HEK293 (cell line): ENCODE data around the gene ITGB5.
"Not testable (repeated sequence)": the region's sequence is repeated elsewhere in the genome, so short reads cannot be mapped to it uniquely, and the experiment has no call there.

Experiments
- CTCF ChIA-PET: fragments of 350-600 bp; formaldehyde crosslinking; extraction: SDS; loops from one replicate; lab custom pipeline; 2021; ENCODE audit warnings: antibody characterized with exemption; lab: Yijun Ruan, JAX
- POLR2A ChIA-PET: fragments of 300-600 bp; formaldehyde crosslinking; extraction: SDS; loops from one replicate; lab custom pipeline; 2020; ENCODE audit warnings: antibody characterized with exemption, inconsistent platforms; lab: Yijun Ruan, JAX
- H3K27ac ChIP-seq: fragments of 200-500 bp; sonication (Bioruptor generic); 2 replicates; pipeline ENCODE4 v1.5.1; 2014; ENCODE audit warnings: low read depth, low read length, control low read depth, inconsistent platforms; ENCODE audit errors: extremely low read depth
- H3K36me3 ChIP-seq, 2 experiments: fragments of 200-500 bp in 1 of 2; sonication (Bioruptor generic) in 1 of 2; 1 replicate in 1 of 2; 2 replicates in 1 of 2; pipeline ENCODE4 v1.5.1; 2014 to 2017; ENCODE audit warnings: inconsistent platforms in 2 of 2, low read length in 2 of 2; ENCODE audit not compliant: control insufficient read depth in 2 of 2, insufficient read depth in 1 of 2
- H3K4me1 ChIP-seq: fragments of 200-500 bp; sonication (Bioruptor generic); 2 replicates; pipeline ENCODE4 v1.5.1; 2014; ENCODE audit warnings: mild to moderate bottlenecking, low read length, inconsistent platforms; ENCODE audit not compliant: control insufficient read depth, insufficient read depth
- H3K4me3 ChIP-seq: 2 replicates; pipeline ENCODE4 v1.5.1; 2011; ENCODE audit warnings: low read depth, mild to moderate bottlenecking, control low read depth, low read length, moderate library complexity
- H3K9me3 ChIP-seq: fragments of 200-500 bp; sonication (Bioruptor generic); 2 replicates; pipeline ENCODE4 v1.5.1; 2014; ENCODE audit warnings: low read depth, low read length, inconsistent platforms; ENCODE audit not compliant: control insufficient read depth, insufficient read depth
- GLI2 ChIP-seq: fragments of 450-650 bp; formaldehyde crosslinking; IDR thresholded peaks from 2 replicates; pipeline ENCODE4; 2017; ENCODE audit warnings: missing biosample characterization, missing genetic modification characterization, low read depth, borderline replicate concordance
- KLF10 ChIP-seq: fragments of 450-650 bp; IDR thresholded peaks from 2 replicates; pipeline ENCODE4 v1.5.1; 2018; ENCODE audit warnings: missing biosample characterization, mild to moderate bottlenecking, missing genetic modification characterization
- KLF9 ChIP-seq: fragments of 450-650 bp; formaldehyde crosslinking; IDR thresholded peaks from 2 replicates; pipeline ENCODE4 v1.5.1; 2016; ENCODE audit warnings: missing biosample characterization, missing genetic modification characterization, low read depth
- REPIN1 ChIP-seq: fragments of 450-650 bp; formaldehyde crosslinking; IDR thresholded peaks from 2 replicates; pipeline ENCODE4 v1.5.1; 2017; ENCODE audit warnings: missing biosample characterization, missing genetic modification characterization, low read depth
- ZBTB11 ChIP-seq: fragments of 450-650 bp; formaldehyde crosslinking; conservative IDR thresholded peaks from 2 replicates; pipeline ENCODE4 v1.5.1; 2016; ENCODE audit warnings: low read depth, missing biosample characterization, missing genetic modification characterization
- ZNF114 ChIP-seq: fragments of 450-650 bp; formaldehyde crosslinking; IDR thresholded peaks from 2 replicates; pipeline ENCODE4 v1.5.0; 2017; ENCODE audit warnings: missing biosample characterization, missing genetic modification characterization
- ZNF596 ChIP-seq: fragments of 450-650 bp; IDR thresholded peaks from 2 replicates; pipeline ENCODE4 v1.5.0; 2018; ENCODE audit warnings: missing biosample characterization, mild to moderate bottlenecking, missing genetic modification characterization, moderate library complexity
- ZNF600 ChIP-seq: fragments of 450-650 bp; formaldehyde crosslinking; IDR thresholded peaks from 2 replicates; pipeline ENCODE4 v1.5.1; 2016; ENCODE audit warnings: missing biosample characterization, missing genetic modification characterization
- ZNF664 ChIP-seq: fragments of 450-650 bp; formaldehyde crosslinking; IDR thresholded peaks from 2 replicates; pipeline ENCODE4 v1.5.1; 2016; ENCODE audit warnings: missing biosample characterization, missing genetic modification characterization
- ZNF830 ChIP-seq: fragments of 450-650 bp; IDR thresholded peaks from 2 replicates; pipeline ENCODE4 v1.5.0; 2018; ENCODE audit warnings: missing biosample characterization, missing genetic modification characterization, low read depth, mild to moderate bottlenecking, moderate library complexity
- TF ChIP-seq, protein P1 (sequence below): fragments of 450-650 bp; formaldehyde crosslinking; IDR thresholded peaks from 2 replicates; pipeline ENCODE4 v1.5.1; 2016; ENCODE audit warnings: missing biosample characterization, missing genetic modification characterization
- TF ChIP-seq, protein P2 (sequence below): fragments of 450-650 bp; formaldehyde crosslinking; IDR thresholded peaks from 2 replicates; pipeline ENCODE4 v1.5.1; 2016; ENCODE audit warnings: missing biosample characterization, missing genetic modification characterization
- TF ChIP-seq, protein P3 (sequence below): fragments of 450-650 bp; formaldehyde crosslinking; IDR thresholded peaks from 2 replicates; pipeline ENCODE4 v1.5.1; 2016; ENCODE audit warnings: missing biosample characterization, missing genetic modification characterization

The ITGB5 gene

DNA sequence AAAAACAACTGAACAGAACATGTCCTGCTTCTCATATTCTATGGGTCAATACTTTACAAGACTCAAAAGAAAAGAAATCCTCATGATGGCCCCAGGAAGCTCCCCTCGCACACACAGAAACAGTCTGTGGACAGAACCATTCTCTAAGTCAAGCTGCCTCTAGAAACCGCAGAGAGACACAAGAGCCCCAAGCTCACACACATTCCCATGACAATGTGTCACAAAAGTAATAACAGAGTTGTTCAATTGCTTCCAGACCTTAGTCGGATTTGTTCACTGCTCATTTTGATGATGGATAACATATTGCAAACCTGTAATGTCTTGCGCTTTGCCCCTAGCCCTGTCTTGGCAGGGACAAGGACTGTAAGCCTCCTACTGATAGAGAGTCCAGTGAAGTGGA lies 96.0 kb downstream of the ITGB5 start:
- POLR2A ChIA-PET, result no interaction called here
- no peak overlapping the region for H3K27ac ChIP-seq
- TF ChIP-seq, protein P1, sequence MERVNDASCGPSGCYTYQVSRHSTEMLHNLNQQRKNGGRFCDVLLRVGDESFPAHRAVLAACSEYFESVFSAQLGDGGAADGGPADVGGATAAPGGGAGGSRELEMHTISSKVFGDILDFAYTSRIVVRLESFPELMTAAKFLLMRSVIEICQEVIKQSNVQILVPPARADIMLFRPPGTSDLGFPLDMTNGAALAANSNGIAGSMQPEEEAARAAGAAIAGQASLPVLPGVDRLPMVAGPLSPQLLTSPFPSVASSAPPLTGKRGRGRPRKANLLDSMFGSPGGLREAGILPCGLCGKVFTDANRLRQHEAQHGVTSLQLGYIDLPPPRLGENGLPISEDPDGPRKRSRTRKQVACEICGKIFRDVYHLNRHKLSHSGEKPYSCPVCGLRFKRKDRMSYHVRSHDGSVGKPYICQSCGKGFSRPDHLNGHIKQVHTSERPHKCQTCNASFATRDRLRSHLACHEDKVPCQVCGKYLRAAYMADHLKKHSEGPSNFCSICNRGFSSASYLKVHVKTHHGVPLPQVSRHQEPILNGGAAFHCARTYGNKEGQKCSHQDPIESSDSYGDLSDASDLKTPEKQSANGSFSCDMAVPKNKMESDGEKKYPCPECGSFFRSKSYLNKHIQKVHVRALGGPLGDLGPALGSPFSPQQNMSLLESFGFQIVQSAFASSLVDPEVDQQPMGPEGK (tag by site-specific recombination), result no peak
- TF ChIP-seq, protein P2, sequence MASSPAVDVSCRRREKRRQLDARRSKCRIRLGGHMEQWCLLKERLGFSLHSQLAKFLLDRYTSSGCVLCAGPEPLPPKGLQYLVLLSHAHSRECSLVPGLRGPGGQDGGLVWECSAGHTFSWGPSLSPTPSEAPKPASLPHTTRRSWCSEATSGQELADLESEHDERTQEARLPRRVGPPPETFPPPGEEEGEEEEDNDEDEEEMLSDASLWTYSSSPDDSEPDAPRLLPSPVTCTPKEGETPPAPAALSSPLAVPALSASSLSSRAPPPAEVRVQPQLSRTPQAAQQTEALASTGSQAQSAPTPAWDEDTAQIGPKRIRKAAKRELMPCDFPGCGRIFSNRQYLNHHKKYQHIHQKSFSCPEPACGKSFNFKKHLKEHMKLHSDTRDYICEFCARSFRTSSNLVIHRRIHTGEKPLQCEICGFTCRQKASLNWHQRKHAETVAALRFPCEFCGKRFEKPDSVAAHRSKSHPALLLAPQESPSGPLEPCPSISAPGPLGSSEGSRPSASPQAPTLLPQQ (tag by site-specific recombination), result no peak
- no peak for TF ChIP-seq KLF9 (tag by site-specific recombination)
- TF ChIP-seq ZNF830, result no peak
- no peak for TF ChIP-seq ZNF664 (tag by site-specific recombination)
- no peak for TF ChIP-seq ZNF596 (tag by site-specific recombination)
- TF ChIP-seq ZNF114, result no peak
- TF ChIP-seq GLI2 (tag by site-specific recombination), result no peak
- TF ChIP-seq ZBTB11 (tag by site-specific recombination), result no peak
- no peaks in the 10 kb centered on the region for H3K4me1 ChIP-seq
- no peaks in the 10 kb centered on the region for H3K9me3 ChIP-seq
- peaks cover 0 to 20% of the 10 kb centered on the region in 2 experiments; a peak in 1 of 3 replicates for H3K36me3 ChIP-seq
- no peak overlapping the region for H3K4me3 ChIP-seq
- CTCF ChIA-PET, result interaction anchor here (1.1 kb wide), 1 partner anchor 30 kb away, joined by 3 read pairs; no protein-coding TSS in a partner anchor

GRCh38 chr3:124789103-124789502 lies 98.1 kb downstream of the ITGB5 start:
- H3K4me3 ChIP-seq, H3K9me3 ChIP-seq, H3K36me3 ChIP-seq, H3K4me1 ChIP-seq, H3K27ac ChIP-seq, CTCF ChIA-PET, POLR2A ChIA-PET: not testable (repeated sequence)

DNA sequence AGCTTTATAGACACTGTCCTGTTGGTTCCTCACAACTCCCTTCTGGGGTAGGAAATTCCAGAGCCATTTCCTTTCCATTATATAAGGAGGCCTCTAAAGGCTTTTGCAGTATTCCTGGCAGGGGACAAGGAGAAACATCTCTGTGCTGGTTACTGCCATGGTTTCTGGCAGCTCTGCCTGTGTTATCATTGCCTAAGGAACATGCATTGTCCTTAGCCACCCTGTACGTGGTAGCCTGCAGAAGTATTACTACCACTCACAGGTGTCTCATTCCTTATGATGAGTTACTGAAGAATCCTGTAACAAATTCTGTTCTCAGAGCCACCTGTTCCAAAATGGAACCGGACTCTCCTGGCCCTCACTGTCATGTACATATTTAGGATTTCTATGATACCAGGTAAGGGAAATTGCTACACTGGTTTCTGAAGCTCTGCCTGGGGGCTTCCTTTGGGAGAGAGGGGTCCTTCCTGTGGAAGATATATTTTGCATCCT lies 98.9 kb downstream of the ITGB5 start:
- Histone ChIP-seq H3K36me3 (peaks cover 0 to 3% of the 10 kb centered on the region in 2 experiments; a peak in 1 of 3 replicates), H3K4me1 (no peaks in the 10 kb centered on the region), H3K27ac (no peak overlapping the region), H3K9me3 (no peaks in the 10 kb centered on the region), H3K4me3 (no peak overlapping the region)
- TF ChIP-seq KLF10 (tag by site-specific recombination) (no peak), ZNF600 (tag by site-specific recombination) (no peak), REPIN1 (tag by site-specific recombination) (no peak)
- TF ChIP-seq, protein P3, sequence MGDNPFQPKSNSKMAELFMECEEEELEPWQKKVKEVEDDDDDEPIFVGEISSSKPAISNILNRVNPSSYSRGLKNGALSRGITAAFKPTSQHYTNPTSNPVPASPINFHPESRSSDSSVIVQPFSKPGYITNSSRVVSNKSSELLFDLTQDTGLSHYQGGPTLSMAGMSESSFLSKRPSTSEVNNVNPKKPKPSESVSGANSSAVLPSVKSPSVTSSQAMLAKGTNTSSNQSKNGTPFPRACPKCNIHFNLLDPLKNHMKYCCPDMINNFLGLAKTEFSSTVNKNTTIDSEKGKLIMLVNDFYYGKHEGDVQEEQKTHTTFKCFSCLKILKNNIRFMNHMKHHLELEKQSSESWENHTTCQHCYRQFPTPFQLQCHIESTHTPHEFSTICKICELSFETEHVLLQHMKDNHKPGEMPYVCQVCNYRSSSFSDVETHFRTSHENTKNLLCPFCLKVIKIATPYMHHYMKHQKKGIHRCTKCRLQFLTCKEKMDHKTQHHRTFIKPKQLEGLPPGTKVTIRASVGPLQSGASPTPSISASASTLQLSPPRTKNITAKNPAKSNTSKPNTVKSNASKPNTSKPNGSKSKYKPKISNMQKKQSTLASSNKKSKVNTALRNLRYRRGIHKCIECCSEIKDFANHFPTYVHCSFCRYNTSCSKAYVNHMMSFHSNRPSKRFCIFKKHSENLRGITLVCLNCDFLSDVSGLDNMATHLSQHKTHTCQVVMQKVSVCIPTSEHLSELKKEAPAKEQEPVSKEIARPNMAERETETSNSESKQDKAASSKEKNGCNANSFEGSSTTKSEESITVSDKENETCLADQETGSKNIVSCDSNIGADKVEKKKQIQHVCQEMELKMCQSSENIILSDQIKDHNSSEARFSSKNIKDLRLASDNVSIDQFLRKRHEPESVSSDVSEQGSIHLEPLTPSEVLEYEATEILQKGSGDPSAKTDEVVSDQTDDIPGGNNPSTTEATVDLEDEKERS (tag by site-specific recombination), result no peak
- ChIA-PET CTCF (interaction anchor here (0.8 to 3.5 kb wide), 2 partner anchors 30 to 113 kb away, joined by 3 to 26 read pairs; no protein-coding TSS in a partner anchor), POLR2A (interaction anchor here (1.1 kb wide), 1 partner anchor 113 kb away, joined by 3 read pairs; no protein-coding TSS in a partner anchor)
